SH-SY5Y (cell line): Measurements from ENCODE around the gene NELFB.

ENCODE experiments used
- GATA2 ChIP-seq: IDR thresholded peaks from 2 replicates; pipeline ENCODE4 v1.6.1; 2011; ENCODE audit warnings: mild to moderate bottlenecking, low read depth, low read length
- GATA3 ChIP-seq: IDR thresholded peaks from 2 replicates; pipeline ENCODE4 v1.6.1; 2011; ENCODE audit warnings: low read depth, mild to moderate bottlenecking, low read length, moderate library complexity

DNA sequence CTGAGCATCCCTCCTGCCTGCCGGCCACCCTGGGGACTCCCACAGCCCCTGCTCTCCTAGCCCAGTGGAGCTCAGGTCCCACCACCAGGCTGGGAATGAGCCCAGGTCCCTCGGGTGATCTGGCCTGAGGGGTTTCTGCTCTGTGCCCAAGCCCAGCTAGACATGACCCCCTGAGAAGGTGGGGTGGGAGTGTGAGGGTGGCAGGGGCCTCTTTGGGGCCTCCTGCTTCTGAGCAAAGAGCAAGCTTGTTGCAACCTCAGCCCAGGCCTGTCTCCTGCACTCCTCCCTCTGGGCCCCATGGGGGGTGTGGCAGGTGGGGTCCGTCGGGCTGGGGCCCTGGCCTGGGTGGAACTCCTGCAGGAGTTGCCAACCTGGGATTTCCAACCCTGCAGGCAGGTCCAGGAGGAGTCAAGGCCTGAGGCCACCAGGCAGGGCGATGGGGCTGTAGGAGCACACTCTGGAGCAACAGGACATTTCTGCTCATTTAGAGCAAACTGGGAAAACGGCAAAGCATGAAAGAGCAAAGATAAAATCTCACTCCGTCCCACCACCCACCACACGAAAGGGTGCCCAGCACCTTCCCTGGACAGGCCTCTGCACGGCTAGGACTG, 58.3 kb downstream of the NELFB start:
- no peak for TF ChIP-seq GATA2
- TF ChIP-seq GATA3 = no peak
